Neural cell (in vitro differentiated cells): ENCODE measurements around the gene KRT85. TPM values are rescaled to one million over a fixed set of nuclear protein-coding genes. Genes with fewer than 3 reads are reported as not detected.

Experiments used
- H2AFZ ChIP-seq: fragments of 200-600, 300-800 bp; sonication (generic), shearing (Covaris generic); 2 replicates; pipeline ENCODE4 v1.6.0; 2014; ENCODE audit warnings: low read depth, mild to moderate bottlenecking, antibody characterized with exemption, low read length, moderate library complexity
- H3F3A ChIP-seq: fragments of 200-600 bp; shearing (Covaris generic); 2 replicates; pipeline ENCODE4 v1.6.1; 2016; ENCODE audit warnings: mild to moderate bottlenecking, moderate library complexity, mixed read lengths, antibody characterized with exemption, low read length; ENCODE audit not compliant: insufficient read depth, poor library complexity, severe bottlenecking
- H3K27ac ChIP-seq: fragments of 200-600, 300-800 bp; sonication (generic), shearing (Covaris generic); 2 replicates; pipeline ENCODE4 v1.5.1; 2014; ENCODE audit warnings: mild to moderate bottlenecking, low read length, moderate library complexity
- H3K27me3 ChIP-seq: fragments of 300-800, 200-600 bp; sonication (generic), shearing (Covaris generic); 2 replicates; pipeline ENCODE4 v1.6.0; 2014; ENCODE audit warnings: mild to moderate bottlenecking, low read depth, low read length, moderate library complexity; ENCODE audit not compliant: insufficient read depth
- H3K36me3 ChIP-seq: fragments of 300-800, 200-600 bp; sonication (generic), shearing (Covaris generic); 2 replicates; pipeline ENCODE4 v1.5.1; 2014; ENCODE audit warnings: mild to moderate bottlenecking, antibody characterized with exemption, low read length, moderate library complexity; ENCODE audit not compliant: insufficient read depth
- H3K4me2 ChIP-seq: fragments of 300-800, 200-600 bp; sonication (generic), shearing (Covaris generic); 2 replicates; pipeline ENCODE4 v1.6.0; 2014; ENCODE audit warnings: mild to moderate bottlenecking, low read length
- H3K4me3 ChIP-seq: fragments of 300-800, 200-600 bp; sonication (generic), shearing (Covaris generic); 2 replicates; pipeline ENCODE4 v1.5.1; 2014; ENCODE audit warnings: mild to moderate bottlenecking, low read length, moderate library complexity
- H3K79me2 ChIP-seq: fragments of 200-600 bp; shearing (Covaris generic); replicated peaks from 2 replicates; pipeline ENCODE4 v1.6.0; 2014; ENCODE audit warnings: mild to moderate bottlenecking, low read length, moderate library complexity; ENCODE audit not compliant: insufficient read depth
- H3K9ac ChIP-seq: fragments of 300-800, 200-600 bp; sonication (generic), shearing (Covaris generic); 2 replicates; pipeline ENCODE4 v1.6.1; 2016; ENCODE audit warnings: mild to moderate bottlenecking, low read length, mixed read lengths
- H3K9me2 ChIP-seq: fragments of 200-600 bp; shearing (Covaris generic); 2 replicates; pipeline ENCODE4 v1.6.1; 2016; ENCODE audit warnings: mild to moderate bottlenecking, low read length, mixed read lengths; ENCODE audit not compliant: insufficient read depth
- H3K9me3 ChIP-seq: fragments of 200-600, 300-800 bp; sonication (generic), shearing (Covaris generic); 2 replicates; pipeline ENCODE4 v1.6.1; 2016; ENCODE audit warnings: mild to moderate bottlenecking, mixed run types, low read length, moderate library complexity, mixed read lengths
- H4K20me1 ChIP-seq: fragments of 200-600 bp; shearing (Covaris generic); 2 replicates; pipeline ENCODE4 v1.6.1; 2016; ENCODE audit warnings: mild to moderate bottlenecking, mixed run types; ENCODE audit not compliant: insufficient read depth
- CTCF ChIP-seq: fragments of 450-650 bp; IDR thresholded peaks from 2 replicates; pipeline ENCODE4 v1.5.1; 2014; ENCODE audit warnings: antibody characterized with exemption, mild to moderate bottlenecking, moderate library complexity; ENCODE audit not compliant: poor library complexity, severe bottlenecking
- EP300 ChIP-seq: fragments of 450-650 bp; conservative IDR thresholded peaks from 2 replicates; pipeline ENCODE4 v1.6.1; 2014; ENCODE audit warnings: antibody characterized with exemption, mild to moderate bottlenecking, moderate library complexity; ENCODE audit not compliant: poor library complexity, severe bottlenecking
- EZH2 ChIP-seq: fragments of 200-600, 300-800 bp; shearing (Covaris generic), sonication (generic); IDR thresholded peaks from 2 replicates; pipeline ENCODE4 v1.6.1; 2014; ENCODE audit warnings: antibody characterized with exemption, low read length, borderline replicate concordance, mild to moderate bottlenecking; ENCODE audit not compliant: insufficient read depth, poor library complexity, severe bottlenecking
- MXI1 ChIP-seq: fragments of 450-650 bp; conservative IDR thresholded peaks from 2 replicates; pipeline ENCODE4 v1.6.1; 2014; ENCODE audit warnings: antibody characterized with exemption, mild to moderate bottlenecking; ENCODE audit not compliant: poor library complexity, severe bottlenecking
- POLR2AphosphoS5 ChIP-seq: IDR thresholded peaks from 2 replicates; pipeline ENCODE4 v1.6.1; 2012
- RAD21 ChIP-seq: fragments of 450-650 bp; conservative IDR thresholded peaks from 2 replicates; pipeline ENCODE4 v1.6.1; 2014; ENCODE audit warnings: antibody characterized with exemption, mild to moderate bottlenecking, moderate library complexity
- REST ChIP-seq: IDR thresholded peaks from 2 replicates; pipeline ENCODE4 v1.6.1; 2012; ENCODE audit warnings: borderline replicate concordance
- SMC3 ChIP-seq: fragments of 450-650 bp; conservative IDR thresholded peaks from 2 replicates; pipeline ENCODE4 v1.6.1; 2014; ENCODE audit warnings: antibody characterized with exemption, mild to moderate bottlenecking, moderate library complexity; ENCODE audit not compliant: poor library complexity
- TAF1 ChIP-seq: IDR thresholded peaks from 2 replicates; pipeline ENCODE4 v1.6.1; 2012; ENCODE audit warnings: low read depth
- polyA plus RNA-seq: library from polyadenylated mRNA; depleted of rRNA; stranded (reverse); fragments of >200 nt; gene quantifications from 2 replicates; pipeline ENCODE4 v1.2.3, GENCODE V29; 2014

The KRT85 gene
- polyA plus RNA-seq, 1 donor from 2014 or later: not detected

GRCh38 chr12:52323001-52323400, 44.3 kb downstream of the KRT85 start:
- Histone ChIP-seq H3K4me2 (no peak overlapping the region), H3K27ac (no peak overlapping the region), H3F3A (no peaks in the 10 kb centered on the region), H3K9ac (no peak overlapping the region), H3K9me2 (no peaks in the 10 kb centered on the region), H3K4me3 (no peak overlapping the region), H3K36me3 (no peaks in the 10 kb centered on the region), H2AFZ (no peak overlapping the region), H3K27me3 (no peaks in the 10 kb centered on the region), H3K79me2 (no peaks in the 10 kb centered on the region), H3K9me3 (no peaks in the 10 kb centered on the region), H4K20me1 (no peaks in the 10 kb centered on the region)
- TF ChIP-seq EZH2: no peak
- TF ChIP-seq CTCF: no peak

DNA sequence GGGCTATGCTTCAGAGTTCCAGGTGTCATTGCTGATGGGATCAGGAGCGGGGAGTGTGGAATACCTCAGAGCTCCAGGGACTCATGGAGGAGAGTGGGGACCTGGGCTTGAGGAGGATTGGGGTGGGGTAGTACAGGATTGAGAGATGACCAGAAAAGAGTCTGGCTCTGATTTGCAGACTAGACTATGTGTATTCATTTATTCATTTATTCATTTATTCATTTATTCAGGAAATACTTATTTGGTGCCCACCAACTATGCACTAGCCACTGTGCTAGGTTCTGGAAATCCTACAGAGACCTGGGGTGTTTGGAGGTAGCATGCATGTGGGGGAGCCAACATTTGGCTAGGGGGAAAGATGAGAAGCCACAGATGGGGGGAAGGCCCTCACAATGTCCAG, 45.2 kb downstream of the KRT85 start:
- no peaks in the 10 kb centered on the region for H3K9me3 ChIP-seq
- no peak overlapping the region for H3K4me2 ChIP-seq
- no peak overlapping the region for H3K4me3 ChIP-seq
- H3K27me3 ChIP-seq: no peaks in the 10 kb centered on the region
- H4K20me1 ChIP-seq: no peaks in the 10 kb centered on the region
- TF ChIP-seq RAD21: no peak
- no peak for TF ChIP-seq TAF1
- no peak for TF ChIP-seq POLR2AphosphoS5
- no peak for TF ChIP-seq SMC3
- no peak for TF ChIP-seq REST
- no peak for TF ChIP-seq MXI1
- no peak for TF ChIP-seq CTCF
- TF ChIP-seq EZH2: no peak
- no peak for TF ChIP-seq EP300
- no peaks in the 10 kb centered on the region for H3K36me3 ChIP-seq
- H3K27ac ChIP-seq: no peak overlapping the region
- H3K9ac ChIP-seq: no peak overlapping the region
- H3K79me2 ChIP-seq: no peaks in the 10 kb centered on the region
- H3F3A ChIP-seq: no peaks in the 10 kb centered on the region
- H3K9me2 ChIP-seq: no peaks in the 10 kb centered on the region
- no peak overlapping the region for H2AFZ ChIP-seq
